ENCODE data around the gene PTER. TPM values are rescaled to one million over a fixed set of nuclear protein-coding genes. Genes with fewer than 3 reads are reported as not detected.

The PTER gene
- total and polyA plus RNA-seq, 2 experiments from 2014 or later = 8.6 to 21.6 TPM

DNA sequence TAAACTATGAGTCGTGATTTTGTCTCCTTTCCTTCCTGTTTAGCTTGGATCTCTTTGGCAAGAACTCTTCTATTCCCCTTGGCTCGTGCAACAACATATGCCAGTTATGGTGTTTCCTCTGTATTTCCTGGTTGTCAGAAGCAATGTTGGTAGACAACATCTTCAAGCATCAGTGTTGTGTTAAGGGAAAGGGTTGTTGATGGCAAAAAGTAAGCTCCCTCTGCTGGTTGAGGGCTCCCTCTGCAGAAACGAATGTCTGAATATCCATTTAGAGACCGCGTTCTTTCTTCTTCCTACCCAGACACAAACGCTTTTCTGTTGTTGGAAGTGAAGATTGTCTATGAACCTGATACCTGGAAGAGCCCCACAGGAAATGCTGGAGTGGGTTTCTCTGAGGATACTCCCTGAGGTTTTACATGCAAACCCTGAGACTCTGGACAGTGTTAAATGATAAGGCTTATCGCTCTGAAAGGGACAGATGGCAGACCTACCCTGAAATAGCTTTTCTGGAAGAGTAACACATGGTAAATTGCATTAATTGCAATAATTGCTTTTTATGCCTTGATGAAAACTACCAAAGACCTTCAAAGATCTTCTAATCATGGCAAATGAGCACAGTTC is 108.4 kb downstream of the PTER start:
- no peaks in the 10 kb centered on the region for H3K4me1 ChIP-seq (ENCODE audit: insufficient read depth)
- peak; percentile 43 for DNase-seq (ENCODE audit: low spot score)
- no peak overlapping the region for H3K27ac ChIP-seq
- TF ChIP-seq, protein P1, sequence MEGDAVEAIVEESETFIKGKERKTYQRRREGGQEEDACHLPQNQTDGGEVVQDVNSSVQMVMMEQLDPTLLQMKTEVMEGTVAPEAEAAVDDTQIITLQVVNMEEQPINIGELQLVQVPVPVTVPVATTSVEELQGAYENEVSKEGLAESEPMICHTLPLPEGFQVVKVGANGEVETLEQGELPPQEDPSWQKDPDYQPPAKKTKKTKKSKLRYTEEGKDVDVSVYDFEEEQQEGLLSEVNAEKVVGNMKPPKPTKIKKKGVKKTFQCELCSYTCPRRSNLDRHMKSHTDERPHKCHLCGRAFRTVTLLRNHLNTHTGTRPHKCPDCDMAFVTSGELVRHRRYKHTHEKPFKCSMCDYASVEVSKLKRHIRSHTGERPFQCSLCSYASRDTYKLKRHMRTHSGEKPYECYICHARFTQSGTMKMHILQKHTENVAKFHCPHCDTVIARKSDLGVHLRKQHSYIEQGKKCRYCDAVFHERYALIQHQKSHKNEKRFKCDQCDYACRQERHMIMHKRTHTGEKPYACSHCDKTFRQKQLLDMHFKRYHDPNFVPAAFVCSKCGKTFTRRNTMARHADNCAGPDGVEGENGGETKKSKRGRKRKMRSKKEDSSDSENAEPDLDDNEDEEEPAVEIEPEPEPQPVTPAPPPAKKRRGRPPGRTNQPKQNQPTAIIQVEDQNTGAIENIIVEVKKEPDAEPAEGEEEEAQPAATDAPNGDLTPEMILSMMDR (IDR thresholded peaks at IDR 0.05; ENCODE audit: poor library complexity) = peak; percentile 68
- TF ChIP-seq EZH2phosphoT487 (IDR thresholded peaks at IDR 0.05; ENCODE audit: low read depth, severe bottlenecking, unreplicated experiment) = no peak
- H3K36me3 ChIP-seq (replicated peaks; ENCODE audit: insufficient read depth, low read depth) = no peaks in the 10 kb centered on the region
- H4K20me1 ChIP-seq (ENCODE audit: insufficient read depth, poor library complexity, severe bottlenecking) = no peaks in the 10 kb centered on the region
- H3K9me3 ChIP-seq (ENCODE audit: low read depth) = no peaks in the 10 kb centered on the region
- H3K4me2 ChIP-seq = no peak overlapping the region
- 36% methylated on average over 7 of the region's 7 CpGs for WGBS (ENCODE audit: low lambda C conversion rate, missing lambda C conversion rate)
- no peaks in the 10 kb centered on the region for H3K9me2 ChIP-seq (replicated peaks; ENCODE audit: insufficient read depth)
- H2AFZ ChIP-seq = no peak overlapping the region
- no peak overlapping the region for H3K4me3 ChIP-seq
- no peaks in the 10 kb centered on the region for H3K79me2 ChIP-seq
- no peaks in the 10 kb centered on the region for H3K27me3 ChIP-seq

DNA sequence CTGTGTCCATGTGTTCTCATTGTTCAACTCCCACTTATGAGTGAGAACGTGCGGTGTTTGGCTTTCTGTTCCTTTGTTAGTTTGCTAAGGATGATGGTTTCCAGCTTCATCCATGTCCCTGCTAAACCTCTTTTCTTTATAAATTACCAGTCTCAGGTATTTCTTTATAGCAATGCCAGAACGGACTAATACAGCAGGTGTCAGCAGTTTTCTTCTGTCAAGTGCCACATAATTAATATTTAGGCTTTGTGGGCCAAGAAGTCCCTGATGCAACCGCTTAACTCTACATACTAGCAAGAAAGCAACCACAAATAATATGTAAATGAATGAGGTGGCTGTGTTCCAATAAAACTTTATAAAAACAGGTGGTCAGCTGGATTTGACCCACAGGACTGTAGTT is 111.2 kb downstream of the PTER start:
- Histone ChIP-seq H3K27ac (no peak overlapping the region), H4K20me1 (ENCODE audit: insufficient read depth, poor library complexity, severe bottlenecking) (no peaks in the 10 kb centered on the region)
- TF ChIP-seq, protein P1 (IDR thresholded peaks at IDR 0.05; ENCODE audit: poor library complexity) = no peak
- TF ChIP-seq EZH2phosphoT487 (IDR thresholded peaks at IDR 0.05; ENCODE audit: low read depth, severe bottlenecking, unreplicated experiment) = no peak
- no peak for TF ChIP-seq EZH2 (IDR thresholded peaks at IDR 0.05; ENCODE audit: borderline replicate concordance)

DNA sequence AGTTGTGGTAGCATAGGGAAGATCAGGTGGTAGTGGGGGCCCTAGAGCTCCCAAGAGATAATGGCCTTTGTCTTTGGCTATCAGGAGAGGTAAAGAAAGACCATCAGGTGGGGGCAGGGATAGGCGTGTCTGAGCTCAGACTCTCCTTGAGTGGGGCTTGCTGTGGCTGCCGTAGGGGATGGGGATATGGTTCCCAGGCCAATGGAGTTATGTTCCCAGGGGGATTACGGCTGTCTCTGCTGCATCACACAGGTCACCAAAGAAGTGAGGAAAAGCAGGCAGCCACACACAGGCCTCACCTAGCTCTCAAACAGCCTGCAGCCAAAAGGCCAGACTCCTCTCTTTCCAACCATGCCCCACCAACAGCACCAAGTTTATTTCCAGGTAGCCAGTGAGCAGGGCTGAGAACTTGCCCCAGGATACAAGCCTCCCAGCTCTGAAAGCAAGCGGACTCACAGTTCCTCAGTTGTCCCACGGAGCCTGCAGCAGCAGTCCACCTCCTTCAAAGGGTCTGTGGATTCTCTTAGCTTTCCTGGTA is 122.5 kb downstream of the PTER start:
- no peak for TF ChIP-seq EZH2 (IDR thresholded peaks at IDR 0.05; ENCODE audit: borderline replicate concordance)
- TF ChIP-seq EZH2phosphoT487 (IDR thresholded peaks at IDR 0.05; ENCODE audit: low read depth, severe bottlenecking, unreplicated experiment) = no peak
- TF ChIP-seq, protein P1 (IDR thresholded peaks at IDR 0.05; ENCODE audit: poor library complexity) = no peak
- no peaks in the 10 kb centered on the region for H3K79me2 ChIP-seq
- H3K27ac ChIP-seq = no peak overlapping the region
- no peaks in the 10 kb centered on the region for H4K20me1 ChIP-seq (ENCODE audit: insufficient read depth, poor library complexity, severe bottlenecking)
- no peak for DNase-seq (ENCODE audit: low spot score)
- no peaks in the 10 kb centered on the region for H3K9me2 ChIP-seq (replicated peaks; ENCODE audit: insufficient read depth)
- no peak overlapping the region for H2AFZ ChIP-seq
- no peaks in the 10 kb centered on the region for H3K27me3 ChIP-seq
- H3K9me3 ChIP-seq (ENCODE audit: low read depth) = no peaks in the 10 kb centered on the region
- no peaks in the 10 kb centered on the region for H3K4me1 ChIP-seq (ENCODE audit: insufficient read depth)
- 48% methylated on average over 5 of the region's 5 CpGs for WGBS (ENCODE audit: low lambda C conversion rate, missing lambda C conversion rate)
- H3K36me3 ChIP-seq (replicated peaks; ENCODE audit: insufficient read depth, low read depth) = no peaks in the 10 kb centered on the region
- no peak overlapping the region for H3K4me2 ChIP-seq
- no peak overlapping the region for H3K4me3 ChIP-seq

More for the DNA sequence above, 111.2 kb downstream of the PTER start:
- no peaks in the 10 kb centered on the region for H3K27me3 ChIP-seq
- WGBS (ENCODE audit: low lambda C conversion rate, missing lambda C conversion rate) = 96% methylated on average over 4 of the region's 4 CpGs
- no peak overlapping the region for H3K4me2 ChIP-seq
- H3K9me2 ChIP-seq (replicated peaks; ENCODE audit: insufficient read depth) = no peaks in the 10 kb centered on the region
- DNase-seq (ENCODE audit: low spot score) = no peak
- H3K36me3 ChIP-seq (replicated peaks; ENCODE audit: insufficient read depth, low read depth) = no peaks in the 10 kb centered on the region
- H3K4me1 ChIP-seq (ENCODE audit: insufficient read depth) = no peaks in the 10 kb centered on the region
- no peak overlapping the region for H2AFZ ChIP-seq
- no peaks in the 10 kb centered on the region for H3K9me3 ChIP-seq (ENCODE audit: low read depth)
- no peaks in the 10 kb centered on the region for H3K79me2 ChIP-seq
- H3K4me3 ChIP-seq = no peak overlapping the region

All from hepatocyte (in vitro differentiated cells).